Stimulated activated CD8-positive, alpha-beta memory T cell treated with anti-CD3 and anti-CD28 coated beads, Interleukin-4, amount 100 ng/mL, for 48 hours (primary cell): Measurements from ENCODE around the gene NKAIN4.
"Not testable (repeated sequence)": the region's sequence is repeated elsewhere in the genome, so short reads cannot be mapped to it uniquely, and the experiment has no call there.

Experiments used
- DNase-seq: peaks from one replicate; pipeline ENCODE4 v3.0.0-alpha.2; 2020

The NKAIN4 gene

DNA sequence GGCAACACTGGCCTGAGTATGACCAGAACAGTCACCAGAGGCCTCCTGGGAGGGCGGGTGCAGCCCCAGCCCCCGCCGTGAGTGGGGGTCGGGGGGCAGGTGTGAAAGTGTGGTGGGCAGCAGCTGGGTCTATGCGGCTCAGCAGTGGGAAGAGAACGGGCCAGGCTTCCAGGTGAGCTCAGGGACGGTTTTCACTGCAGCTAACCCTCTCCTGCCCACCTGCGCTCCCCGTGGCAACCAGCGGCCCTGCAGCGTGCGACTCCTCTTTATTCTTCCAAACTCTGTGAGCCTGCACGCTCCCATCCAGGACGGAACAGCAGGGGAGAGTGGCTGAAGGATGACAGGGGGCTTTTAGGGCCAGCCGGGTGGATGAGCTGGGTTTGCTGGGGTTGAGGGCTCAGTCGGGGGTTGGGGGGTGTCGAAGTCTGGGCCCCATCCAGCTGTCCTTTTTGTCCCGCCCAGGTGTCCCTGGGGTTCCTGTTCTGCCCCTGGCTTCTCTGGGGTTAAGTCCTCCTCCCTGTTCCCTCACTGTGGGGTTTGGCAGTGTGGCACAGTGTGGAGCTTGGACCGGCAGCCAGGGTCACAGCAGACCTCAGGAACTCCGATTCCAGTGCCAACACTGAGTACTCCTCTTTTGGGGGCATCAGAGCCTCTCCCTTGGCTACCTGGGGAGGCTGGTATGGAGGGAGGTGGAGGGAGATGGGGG lies 19.4 kb downstream of the NKAIN4 start:
- DNase-seq, result peak; percentile 40

DNA sequence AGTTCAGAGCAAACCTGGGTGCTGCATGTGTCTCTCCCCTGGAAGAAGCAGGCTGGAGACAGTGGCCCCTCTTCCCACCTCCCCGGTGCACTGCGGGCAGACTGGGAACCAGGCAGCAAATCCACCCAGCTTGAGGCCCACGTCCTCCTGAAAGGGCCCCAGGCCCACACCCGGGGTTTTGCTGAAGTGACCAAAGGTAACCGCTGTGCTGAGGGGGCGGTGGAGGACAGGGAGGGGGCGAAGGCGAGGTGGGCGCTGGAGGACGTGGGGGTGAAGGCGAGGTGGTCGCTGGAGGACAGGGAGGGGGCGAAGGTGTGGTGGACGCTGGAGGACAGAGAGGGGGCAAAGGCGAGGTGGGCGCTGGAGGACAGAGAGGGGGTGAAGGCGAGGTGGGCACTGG lies 20.3 kb downstream of the NKAIN4 start:
- DNase-seq, result no peak

DNA sequence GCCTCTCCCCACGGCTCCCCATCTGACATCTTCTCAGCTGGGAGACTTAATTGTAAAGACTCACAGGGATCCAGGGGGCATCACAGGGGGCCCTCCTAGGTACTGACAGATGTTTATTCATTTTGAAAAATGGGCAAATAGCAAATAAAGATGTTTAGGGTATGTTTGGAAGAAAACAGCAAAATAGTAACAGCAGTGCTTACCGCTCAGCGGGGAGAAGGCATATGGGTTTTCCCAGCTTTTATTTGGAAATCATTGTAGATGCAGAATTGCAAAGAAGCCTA lies 21.3 kb downstream of the NKAIN4 start:
- no peak for DNase-seq

DNA sequence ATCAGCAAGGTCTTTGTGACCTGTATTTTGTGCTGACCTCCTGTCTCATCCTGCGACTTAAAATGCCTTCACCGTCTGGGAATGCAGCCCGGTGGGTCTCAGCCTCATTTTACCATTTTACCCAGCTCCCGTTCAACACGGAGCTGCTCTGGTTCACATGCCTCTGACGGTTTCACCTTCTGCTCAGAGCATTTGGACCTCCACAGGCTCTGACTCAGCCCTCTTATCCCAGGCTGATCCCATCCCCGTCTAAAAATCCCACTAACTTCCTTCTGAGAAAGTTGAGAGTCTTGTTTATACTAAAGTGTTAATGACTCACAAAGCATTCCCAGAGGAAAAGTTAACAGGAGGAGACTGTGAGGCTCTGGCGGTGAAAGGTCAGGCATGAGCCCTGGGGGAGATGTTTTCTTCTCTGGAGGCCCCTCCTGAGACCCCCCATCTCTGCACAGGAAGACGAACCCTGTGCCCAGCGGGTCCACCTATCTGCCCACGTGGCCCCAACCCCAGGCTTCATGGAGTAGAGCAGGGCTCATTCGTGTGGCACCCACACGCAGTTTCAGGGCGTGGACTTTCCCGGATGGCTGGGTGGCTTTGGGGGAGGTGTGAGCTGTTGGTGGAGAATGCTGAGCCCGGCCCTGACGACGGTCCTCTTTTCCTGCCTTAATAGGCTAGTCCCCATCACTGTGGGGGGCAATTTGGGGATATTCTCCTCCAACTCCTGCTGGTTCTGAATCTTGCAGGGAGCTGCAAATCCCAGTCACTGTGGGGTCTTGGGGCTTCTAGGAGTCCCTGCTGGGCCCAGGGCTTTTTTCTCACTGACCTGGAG lies 21.8 kb downstream of the NKAIN4 start:
- no peak for DNase-seq

DNA sequence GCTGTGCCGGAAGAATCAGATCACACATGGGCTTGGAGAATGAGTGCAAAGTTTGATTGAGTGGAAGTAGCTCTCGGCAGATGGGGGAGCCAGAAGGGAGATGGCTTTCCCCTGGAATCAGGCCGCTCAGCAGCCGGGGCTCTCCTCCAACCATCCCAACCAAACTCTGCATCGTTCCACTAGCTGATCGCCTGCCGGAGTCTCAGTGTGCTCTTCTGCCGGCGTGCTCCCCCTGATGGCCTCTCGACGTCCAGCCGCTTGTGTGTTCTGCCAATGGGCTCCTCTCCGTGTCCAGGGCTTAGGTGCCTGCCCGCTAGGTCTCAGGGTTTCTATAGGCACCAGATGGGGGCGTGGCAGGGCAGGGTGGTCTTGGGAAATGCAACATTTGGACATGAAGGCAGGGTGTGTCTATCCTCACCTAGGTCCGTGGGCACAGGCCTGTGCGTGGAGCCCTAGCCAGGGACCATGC lies 23.4 kb downstream of the NKAIN4 start:
- no peak for DNase-seq

DNA sequence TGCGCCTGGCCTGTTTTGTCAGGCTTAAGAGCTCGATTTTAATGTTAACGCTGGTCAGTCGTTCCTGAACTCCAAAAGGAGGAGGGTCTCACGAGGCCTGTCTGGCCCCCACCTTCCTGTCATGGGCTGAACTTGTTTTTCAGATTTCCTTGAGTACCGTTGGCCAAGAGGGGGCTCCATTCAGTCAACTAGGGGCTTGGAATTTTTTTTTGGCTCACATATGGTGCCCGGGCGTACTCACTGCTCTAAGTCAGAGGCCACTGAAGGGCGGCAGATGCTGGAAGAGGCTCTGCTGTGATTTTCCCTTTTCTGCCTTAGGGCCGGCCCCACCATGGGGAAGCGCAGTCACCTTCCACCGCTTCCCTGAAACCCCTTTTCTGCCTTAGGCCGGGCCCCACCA lies 25.5 kb downstream of the NKAIN4 start:
- no peak for DNase-seq

DNA sequence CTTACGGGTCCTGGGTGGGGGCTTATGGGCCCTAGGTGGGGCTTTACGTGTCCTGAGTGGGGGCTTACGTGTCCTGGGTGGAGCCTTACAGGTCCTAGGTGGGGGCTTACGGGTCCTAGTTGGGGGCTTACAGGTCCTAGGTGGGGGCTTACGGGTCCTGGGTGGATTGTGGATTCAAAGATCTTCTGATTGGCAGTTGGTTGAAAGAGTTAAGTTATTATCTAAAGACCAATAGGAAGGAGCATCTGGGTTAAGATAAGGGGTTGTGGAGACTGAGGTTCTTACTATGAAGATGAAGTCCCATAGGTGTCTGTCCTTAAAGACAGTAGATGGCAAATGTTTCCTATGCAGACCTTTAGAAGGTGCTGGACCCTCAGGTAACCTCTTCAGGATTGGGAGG lies 27.0 kb downstream of the NKAIN4 start:
- DNase-seq, result no peak

DNA sequence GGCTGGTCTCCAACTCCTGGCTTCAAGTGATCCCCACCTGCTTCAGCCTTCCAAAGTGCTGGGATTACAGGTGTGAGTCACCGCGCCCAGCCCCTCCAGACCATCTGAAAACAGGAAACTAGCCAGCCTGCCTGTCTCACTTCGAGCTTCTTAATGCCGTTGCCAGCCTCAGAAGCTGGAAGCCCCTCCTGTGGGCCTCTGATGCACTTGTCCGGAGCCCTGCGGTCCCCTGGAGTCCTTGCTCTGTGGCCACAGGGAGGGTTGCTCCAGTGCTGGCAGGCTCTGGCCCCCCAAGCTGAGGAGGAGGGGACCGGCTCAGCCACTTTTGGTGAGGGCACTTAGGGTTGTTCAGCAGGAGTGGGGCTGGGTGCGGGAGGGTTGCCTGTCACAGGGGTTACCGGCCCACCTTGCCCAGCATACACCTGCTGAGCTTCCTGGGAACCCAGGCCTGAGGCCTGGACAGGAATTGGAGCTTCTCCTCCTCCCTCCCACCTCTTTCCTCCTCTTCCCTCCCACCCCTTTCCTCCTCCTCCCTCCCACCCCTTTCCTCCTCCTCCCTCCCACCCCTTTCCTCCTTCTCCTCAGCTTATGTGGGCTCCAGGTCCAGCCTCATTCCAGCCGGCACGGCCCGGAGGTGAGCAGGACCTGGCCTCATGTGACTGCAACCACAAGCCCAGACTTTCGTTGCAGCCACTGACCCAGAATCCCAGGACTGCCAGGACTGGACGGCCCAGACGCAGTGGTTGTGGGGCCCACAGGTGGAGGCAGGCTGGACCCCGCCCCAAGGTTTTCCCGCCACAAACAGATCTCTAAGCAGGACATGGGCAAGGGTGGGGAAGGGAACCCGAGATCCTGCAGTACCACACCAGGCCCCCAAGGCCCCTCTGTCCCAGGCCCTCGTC lies 28.0 kb downstream of the NKAIN4 start:
- no peak for DNase-seq

DNA sequence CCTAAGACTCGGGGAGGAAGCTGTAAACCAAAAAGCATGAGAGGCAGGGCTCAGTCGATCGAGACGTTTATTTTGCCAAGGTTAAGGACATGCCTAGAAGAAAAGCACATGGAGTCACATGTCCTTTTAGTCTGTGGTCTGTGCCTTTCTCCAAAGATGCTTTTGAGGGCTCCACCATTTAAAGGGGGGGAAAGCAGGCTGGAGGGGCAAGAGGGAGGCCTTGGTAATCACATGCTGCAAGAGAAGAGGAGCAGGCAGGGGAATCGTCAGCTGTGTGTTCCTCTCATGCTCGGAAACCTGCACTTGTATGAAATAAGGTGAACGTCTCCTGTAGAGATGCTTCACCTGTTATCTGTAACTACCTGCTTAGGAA lies 29.2 kb downstream of the NKAIN4 start:
- DNase-seq, result no peak

DNA sequence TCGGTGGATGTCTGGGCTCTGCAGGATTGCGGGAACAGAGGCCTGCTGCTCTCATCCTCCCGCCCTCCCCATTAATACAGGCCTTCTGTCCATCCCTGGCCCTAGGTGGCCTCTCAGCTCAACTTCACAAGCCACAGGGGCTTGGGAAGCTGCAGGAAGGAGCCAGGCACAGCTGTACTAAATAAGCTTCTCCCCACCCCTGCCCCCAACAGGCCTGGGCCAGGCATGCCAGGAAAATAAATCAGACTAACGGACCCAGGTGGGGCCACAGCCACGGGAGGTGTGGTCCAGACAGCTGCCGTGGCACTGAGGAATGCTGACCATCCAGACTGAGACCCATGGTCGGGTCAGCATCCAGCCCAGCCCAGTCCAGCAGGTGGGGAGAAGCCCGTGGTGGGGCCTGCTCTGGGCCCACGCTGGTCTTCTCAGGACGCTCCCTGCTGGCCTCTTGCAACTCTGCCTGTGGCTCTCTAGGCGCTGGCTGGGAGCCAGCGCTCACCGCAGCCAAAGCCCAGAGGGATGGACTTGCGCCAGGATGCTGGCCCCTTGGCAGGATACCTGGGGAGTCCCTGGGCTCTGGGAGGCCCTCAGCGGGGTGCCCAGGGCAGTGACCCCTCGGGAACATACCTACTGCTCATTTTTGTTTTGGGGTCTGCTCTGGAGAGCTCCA lies 29.7 kb downstream of the NKAIN4 start:
- DNase-seq, result no peak

DNA sequence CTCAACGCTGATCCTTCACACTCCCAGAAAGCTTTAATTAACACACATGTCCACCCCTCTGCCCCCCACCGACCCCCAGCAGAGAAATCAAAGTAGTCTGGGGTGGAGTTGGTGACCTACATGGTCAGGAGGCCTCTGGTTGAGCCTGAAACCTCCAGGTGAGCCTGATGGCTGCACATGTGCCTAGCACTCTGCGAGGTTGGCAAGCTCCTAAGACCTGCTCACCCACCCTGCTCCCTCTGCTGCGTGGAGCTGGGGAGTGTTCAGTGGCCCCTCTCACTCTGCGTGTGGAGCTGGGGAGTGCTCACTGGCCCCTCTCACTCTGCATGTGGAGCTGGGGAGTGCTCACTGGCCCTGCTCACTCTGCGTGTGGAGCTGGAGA lies 30.4 kb downstream of the NKAIN4 start:
- DNase-seq, result no peak

DNA sequence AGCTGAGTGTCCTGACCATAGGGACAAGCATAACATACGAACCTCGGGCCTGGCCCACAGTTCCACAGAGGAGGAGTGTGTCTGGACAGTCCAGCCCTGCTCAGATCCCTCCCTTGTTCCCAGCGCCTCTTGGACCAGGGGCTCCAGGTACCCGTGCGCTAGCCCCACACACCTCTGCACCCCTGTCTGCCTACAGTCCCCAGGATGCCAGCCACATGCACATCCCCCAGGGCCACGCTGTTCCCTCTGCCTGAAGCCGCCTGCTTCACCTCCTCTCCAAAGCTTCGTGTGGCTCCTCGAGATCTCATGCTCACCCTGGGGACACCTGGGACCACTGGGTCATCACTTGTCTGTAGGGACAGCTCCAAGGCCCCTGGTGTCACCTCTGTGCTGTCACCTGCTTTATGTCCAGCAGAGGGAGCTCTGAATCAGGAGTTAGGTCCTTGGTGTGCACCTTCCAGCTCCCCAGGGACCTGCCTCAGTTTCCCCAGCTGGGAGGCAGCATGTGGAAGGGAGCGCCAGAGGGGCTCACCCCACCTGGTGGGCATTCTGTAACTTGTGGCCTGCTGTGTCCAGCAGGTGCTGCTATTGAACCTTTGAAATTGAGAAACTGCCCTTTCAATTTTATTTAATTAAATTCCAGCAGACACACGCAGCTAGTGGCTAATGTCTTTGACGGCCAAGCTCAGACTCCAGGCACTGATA lies 31.0 kb downstream of the NKAIN4 start:
- peak; percentile 66 for DNase-seq

DNA sequence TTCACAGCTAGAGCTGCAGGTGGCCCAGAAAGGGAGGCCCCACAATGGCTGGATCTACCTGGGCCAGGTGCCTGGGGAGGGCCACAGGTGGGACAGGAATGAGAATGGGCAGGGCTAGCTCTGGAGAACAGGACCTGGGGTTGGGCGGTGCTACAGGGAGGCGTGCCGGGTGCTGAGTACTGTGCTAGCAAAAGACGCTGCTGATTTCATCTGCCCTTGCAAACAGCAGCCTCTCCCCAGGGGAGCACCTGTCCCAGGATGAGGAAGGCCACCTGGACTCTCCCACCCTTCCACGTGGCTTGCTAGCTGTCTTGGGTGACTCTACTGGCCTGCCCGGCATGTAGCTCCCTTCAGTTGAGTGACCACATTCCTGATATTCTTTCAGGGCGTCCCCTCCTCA lies 31.7 kb downstream of the NKAIN4 start:
- DNase-seq, result no peak

DNA sequence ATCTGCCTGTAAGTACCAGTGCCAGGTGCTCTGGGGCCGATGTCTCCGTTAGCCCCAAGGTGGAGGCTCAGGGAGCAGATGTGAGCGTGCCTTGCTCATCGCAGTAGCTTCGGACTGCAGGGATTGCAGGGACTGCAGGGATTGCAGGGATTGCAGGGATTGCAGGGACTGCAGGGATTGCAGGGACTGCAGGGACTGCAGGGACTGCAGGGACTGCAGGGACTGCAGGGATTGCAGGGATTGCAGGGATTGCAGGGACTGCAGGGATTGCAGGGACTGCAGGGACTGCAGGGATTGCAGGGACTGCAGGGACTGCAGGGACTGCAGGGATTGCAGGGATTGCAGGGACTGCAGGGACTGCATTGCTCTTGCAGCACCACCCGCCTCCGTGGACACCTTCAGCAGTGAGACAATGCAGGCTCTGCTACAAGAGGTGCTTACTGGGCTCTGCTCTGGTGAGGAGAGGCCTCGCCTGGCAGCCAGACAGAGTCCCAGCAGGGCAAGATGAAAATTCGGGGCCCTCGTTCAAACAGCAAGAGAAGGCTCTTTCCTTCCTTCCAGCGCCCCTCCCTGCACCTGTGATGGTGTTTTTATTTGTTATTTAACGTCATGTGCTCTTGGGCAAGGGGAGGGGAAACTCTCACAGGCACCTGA lies 32.7 kb downstream of the NKAIN4 start:
- not testable (repeated sequence) for DNase-seq

DNA sequence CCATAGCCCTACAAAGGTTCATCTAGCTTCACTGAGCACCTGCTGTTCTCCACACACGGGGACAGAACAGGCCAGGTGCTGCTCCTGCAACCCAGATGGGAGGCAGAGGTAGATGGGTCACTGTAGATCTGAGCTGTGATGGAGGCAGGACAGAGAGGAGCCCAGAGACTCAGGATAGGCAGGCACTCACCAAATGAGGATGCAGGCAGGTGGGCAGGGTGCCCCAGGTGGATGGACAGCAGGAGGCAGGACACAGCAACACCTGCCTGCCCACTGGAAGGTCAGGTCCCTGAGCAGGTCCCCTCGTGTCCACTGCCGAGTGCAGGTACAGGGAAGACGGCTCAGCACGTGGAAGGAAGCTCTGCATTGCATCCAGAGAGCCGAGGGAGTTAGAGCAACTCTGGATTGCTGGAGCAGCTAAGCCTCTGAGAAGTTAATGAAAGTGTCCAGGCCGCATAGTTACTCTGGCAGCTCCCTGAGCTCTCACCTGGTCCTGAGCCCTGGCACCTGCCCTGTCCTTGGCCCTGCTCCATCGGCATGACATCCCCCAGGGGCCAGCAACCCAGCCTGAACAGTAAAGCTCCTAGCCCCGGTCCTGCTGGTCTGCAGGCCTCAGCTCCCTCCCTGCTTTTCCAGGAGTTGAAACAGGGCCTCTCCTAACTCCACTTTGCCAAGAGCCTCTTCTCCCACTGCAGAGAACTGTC lies 33.4 kb downstream of the NKAIN4 start:
- DNase-seq, result no peak

DNA sequence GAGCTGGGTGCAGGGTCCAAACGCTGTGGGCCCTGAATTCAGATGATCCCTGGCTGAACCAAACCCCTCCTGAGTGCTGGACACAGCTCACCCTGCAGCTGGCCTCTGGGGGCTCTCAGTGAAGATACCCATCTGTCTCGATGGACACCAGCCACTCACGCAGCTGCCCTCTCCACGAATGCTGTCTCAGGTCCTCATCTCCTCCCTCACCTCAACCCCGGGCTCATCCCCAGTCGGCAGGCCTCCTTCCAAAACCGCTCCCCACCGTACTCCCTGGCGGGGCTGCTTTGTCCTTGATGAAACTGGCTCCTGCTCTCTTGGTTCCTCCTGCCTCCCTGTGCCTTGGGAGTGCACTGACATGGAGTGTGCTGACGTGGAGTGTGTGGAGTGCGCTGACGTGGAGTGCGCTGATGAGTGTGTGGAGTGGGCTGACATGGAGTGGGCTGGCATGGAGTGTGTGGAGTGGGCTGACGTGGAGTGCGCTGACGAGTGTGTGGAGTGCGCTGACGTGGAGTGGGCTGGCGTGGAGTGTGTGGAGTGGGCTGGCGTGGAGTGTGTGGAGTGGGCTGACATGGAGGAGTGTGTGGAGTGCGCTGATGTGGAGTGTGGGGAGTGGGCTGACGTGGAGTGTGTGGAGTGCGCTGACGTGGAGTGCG lies 34.3 kb downstream of the NKAIN4 start:
- DNase-seq, result no peak

DNA sequence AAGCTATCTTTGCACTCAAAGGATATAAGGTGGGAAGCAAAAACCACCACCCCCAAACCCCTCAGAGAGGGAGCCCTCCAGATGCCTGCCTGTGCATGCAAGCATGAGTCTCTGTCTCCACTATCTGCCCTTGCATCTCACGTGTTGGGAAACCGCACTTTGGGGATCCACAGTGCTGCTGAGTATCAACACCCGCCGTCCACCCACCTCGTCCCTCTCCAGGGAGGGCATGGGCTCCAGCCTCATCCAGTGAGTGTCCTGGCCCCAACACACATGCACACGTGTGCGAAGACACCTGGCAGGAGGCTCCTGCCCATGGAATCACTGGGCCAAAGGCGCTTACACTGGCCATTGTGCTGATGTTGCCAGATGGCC lies 34.8 kb downstream of the NKAIN4 start:
- DNase-seq, result no peak

DNA sequence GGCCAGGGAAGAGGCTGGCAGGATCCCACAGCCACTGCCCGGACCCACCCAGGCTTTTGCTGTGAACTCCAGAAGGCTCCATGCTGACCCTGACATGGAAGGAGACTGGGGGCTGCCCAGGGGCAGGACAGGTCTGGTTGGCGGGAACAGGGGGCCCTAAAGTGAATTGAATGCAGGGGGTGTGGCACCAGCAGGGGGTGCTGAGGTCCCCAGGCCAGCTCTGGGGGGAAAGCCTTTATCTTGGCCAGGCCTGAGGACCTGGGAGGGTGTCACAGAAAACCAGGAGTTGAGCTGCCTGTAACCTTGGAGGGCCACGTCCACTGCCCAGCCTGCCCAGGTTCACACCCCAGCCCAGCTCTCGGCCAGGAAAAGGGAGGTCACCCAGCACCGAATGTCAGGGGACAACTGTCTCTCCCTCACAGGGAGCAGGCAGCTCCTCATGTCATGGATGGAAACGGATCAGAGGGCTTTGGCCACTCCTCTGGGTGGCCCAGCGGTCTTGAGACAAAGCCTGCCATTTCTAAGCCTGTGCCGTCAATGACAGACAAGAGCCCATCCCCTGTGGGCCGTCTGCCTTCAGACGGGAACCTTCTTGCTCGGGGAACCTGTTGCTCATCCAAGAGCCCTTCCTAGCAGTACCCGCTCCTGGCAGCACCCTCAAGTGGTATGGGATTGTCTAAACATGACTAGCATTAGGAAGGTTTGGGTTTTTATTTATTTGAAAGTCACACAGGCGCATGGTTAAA lies 35.4 kb downstream of the NKAIN4 start:
- no peak for DNase-seq

DNA sequence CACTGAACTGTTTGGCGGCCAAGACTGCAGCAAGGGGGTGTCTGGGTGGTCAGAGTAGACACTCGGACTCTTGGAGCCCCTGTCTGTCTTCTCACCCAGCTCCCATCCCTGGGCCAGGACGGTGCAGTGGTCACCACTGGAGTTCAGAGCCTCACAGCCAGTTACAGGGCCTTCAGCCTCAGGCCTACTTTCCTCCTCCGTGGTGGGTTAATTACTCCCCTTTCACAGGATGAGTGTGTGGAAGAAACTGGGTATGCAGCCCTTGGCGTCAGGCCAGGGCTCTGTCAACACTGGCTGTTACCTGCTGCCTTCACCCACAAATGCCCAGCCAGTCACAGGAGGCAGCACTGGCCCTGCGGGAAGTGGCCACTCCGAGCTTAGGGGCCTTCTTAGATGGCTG lies 36.6 kb downstream of the NKAIN4 start:
- DNase-seq, result no peak

DNA sequence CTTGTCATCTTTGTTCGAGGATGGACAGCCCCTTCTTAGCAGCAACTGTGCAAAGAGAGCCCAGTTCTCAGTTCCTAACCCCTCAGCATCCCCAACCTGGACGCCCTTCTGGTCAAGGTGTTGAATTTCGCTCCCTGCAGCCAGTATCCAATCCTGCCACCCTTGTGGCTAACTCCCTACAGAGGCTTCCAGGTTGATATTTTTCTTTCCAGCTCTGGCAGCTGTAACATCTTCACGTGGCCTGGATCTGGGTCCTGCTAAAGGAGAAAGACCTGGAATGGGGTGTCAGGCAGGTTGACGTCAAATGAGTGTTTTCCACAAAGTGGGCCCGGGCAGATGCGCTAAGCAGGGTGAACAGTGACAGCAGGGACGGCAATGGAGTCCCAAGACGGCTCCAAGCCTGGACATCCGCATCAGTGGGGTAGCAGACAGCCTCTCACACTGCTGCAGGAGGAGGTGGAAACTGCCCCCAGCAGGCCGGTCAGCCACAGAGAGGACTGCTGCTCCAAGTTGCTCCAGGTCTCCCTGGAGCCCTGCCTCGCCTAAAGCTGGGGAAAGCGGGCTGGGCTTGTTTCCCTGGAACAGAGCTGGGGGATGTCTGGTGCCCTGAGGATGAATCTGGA lies 37.3 kb downstream of the NKAIN4 start:
- DNase-seq, result no peak
